ENCODE data around the gene ZNF850.
"Not testable (repeated sequence)": the region's sequence is repeated elsewhere in the genome, so short reads cannot be mapped to it uniquely, and the experiment has no call there.

The ZNF850 gene

GRCh38 chr19:36748431-36749275 is 24.0 kb downstream of the ZNF850 start:
- Mint-ChIP-seq H3K4me3 (no peak overlapping the region), H3K36me3 (peaks cover 85% of the 10 kb centered on the region), H3K27me3 (no peaks in the 10 kb centered on the region), H3K27ac (no peak overlapping the region), H3K4me1 (no peaks in the 10 kb centered on the region), H3K9me3 (peaks cover 74% of the 10 kb centered on the region)
- DNase-seq: no peak
- CTCF ChIA-PET: no interaction called here

- Mint-ChIP-seq H3K27me3 (no peaks in the 10 kb centered on the region), H3K9me3 (peaks cover 74% of the 10 kb centered on the region), H3K36me3 (peaks cover 80% of the 10 kb centered on the region), H3K4me1 (no peaks in the 10 kb centered on the region), H3K4me3 (no peak overlapping the region), H3K27ac (no peak overlapping the region)
- CTCF ChIA-PET: no interaction called here
- DNase-seq: no peak
These were observed 24.9 kb downstream of the ZNF850 start for GRCh38 chr19:36747750-36748149.

GRCh38 chr19:36745870-36746269 is 26.7 kb downstream of the ZNF850 start:
- CTCF ChIA-PET: no interaction called here
- H3K27me3 Mint-ChIP-seq: no peaks in the 10 kb centered on the region
- no peak for DNase-seq
- H3K9me3 Mint-ChIP-seq: peaks cover 67% of the 10 kb centered on the region
- H3K27ac Mint-ChIP-seq: no peak overlapping the region
- no peaks in the 10 kb centered on the region for H3K4me1 Mint-ChIP-seq
- H3K4me3 Mint-ChIP-seq: no peak overlapping the region
- H3K36me3 Mint-ChIP-seq: peaks cover 69% of the 10 kb centered on the region

GRCh38 chr19:36736166-36736565 is 36.4 kb downstream of the ZNF850 start:
- Mint-ChIP-seq H3K36me3 (peaks cover 33% of the 10 kb centered on the region), H3K9me3 (peaks cover 75% of the 10 kb centered on the region)
- H3K27me3 Mint-ChIP-seq, DNase-seq, H3K4me1 Mint-ChIP-seq, CTCF ChIA-PET, H3K4me3 Mint-ChIP-seq, H3K27ac Mint-ChIP-seq: not testable (repeated sequence)

- DNase-seq: no peak
- no peak overlapping the region for H3K4me3 Mint-ChIP-seq
- CTCF ChIA-PET: no interaction called here
- H3K27ac Mint-ChIP-seq: no peak overlapping the region
- no peaks in the 10 kb centered on the region for H3K4me1 Mint-ChIP-seq
- peaks cover 64% of the 10 kb centered on the region for H3K36me3 Mint-ChIP-seq
- peaks cover 56% of the 10 kb centered on the region for H3K9me3 Mint-ChIP-seq
- H3K27me3 Mint-ChIP-seq: no peaks in the 10 kb centered on the region
These were observed 52.7 kb downstream of the ZNF850 start for GRCh38 chr19:36719687-36720556.

- H3K4me1 Mint-ChIP-seq: no peaks in the 10 kb centered on the region
- CTCF ChIA-PET: no interaction called here
- H3K36me3 Mint-ChIP-seq: peaks cover 80% of the 10 kb centered on the region
- DNase-seq: no peak
- H3K4me3 Mint-ChIP-seq: no peak overlapping the region
- H3K27me3 Mint-ChIP-seq: no peaks in the 10 kb centered on the region
- peaks cover 70% of the 10 kb centered on the region for H3K9me3 Mint-ChIP-seq
- H3K27ac Mint-ChIP-seq: no peak overlapping the region
These were observed 63.2 kb downstream of the ZNF850 start for GRCh38 chr19:36709423-36709822.

- H3K27me3 Mint-ChIP-seq: no peaks in the 10 kb centered on the region
- no peaks in the 10 kb centered on the region for H3K4me1 Mint-ChIP-seq
- no peak overlapping the region for H3K27ac Mint-ChIP-seq
- H3K4me3 Mint-ChIP-seq: no peak overlapping the region
- H3K36me3 Mint-ChIP-seq: peaks cover 71% of the 10 kb centered on the region
- CTCF ChIA-PET: no interaction called here
- peaks cover 65% of the 10 kb centered on the region for H3K9me3 Mint-ChIP-seq
- DNase-seq: no peak
These were observed 65.5 kb downstream of the ZNF850 start for GRCh38 chr19:36707134-36707533.

- DNase-seq: no peak
- CTCF ChIA-PET: no interaction called here
- H3K27ac Mint-ChIP-seq: peak overlapping the region; percentile 97
- peaks cover 72% of the 10 kb centered on the region for H3K36me3 Mint-ChIP-seq
- peak overlapping the region; percentile 99 for H3K4me3 Mint-ChIP-seq
- peaks cover 6% of the 10 kb centered on the region for H3K27me3 Mint-ChIP-seq
- peaks cover 35% of the 10 kb centered on the region for H3K9me3 Mint-ChIP-seq
- H3K4me1 Mint-ChIP-seq: peaks cover 31% of the 10 kb centered on the region
These were observed 84.5 kb downstream of the ZNF850 start for GRCh38 chr19:36688058-36688457.

- Mint-ChIP-seq H3K4me3 (peak within 1 kb of the TSS; percentile 99), H3K9me3 (peaks cover 36% of the 10 kb centered on the region), H3K27me3 (peaks cover 6% of the 10 kb centered on the region), H3K4me1 (peaks cover 31% of the 10 kb centered on the region), H3K36me3 (peaks cover 69% of the 10 kb centered on the region), H3K27ac (peak within 1 kb of the TSS; percentile 97)
- DNase-seq: peak; percentile 99
- CTCF ChIA-PET: no interaction called here
These were observed 85.2 kb downstream of the ZNF850 start, which contains the start of gene ZNF567 for GRCh38 chr19:36687214-36688056. Gene ZNF567 (plus strand): TSS chr19:36687612. CDS start chr19:36694868, 7,256 bp downstream.

- Mint-ChIP-seq H3K4me1 (peaks cover 31% of the 10 kb centered on the region), H3K27ac (peak overlapping the region; percentile 97), H3K36me3 (peaks cover 68% of the 10 kb centered on the region), H3K27me3 (peaks cover 6% of the 10 kb centered on the region), H3K4me3 (peak overlapping the region; percentile 99), H3K9me3 (peaks cover 37% of the 10 kb centered on the region)
- peak; percentile 21 for DNase-seq
- CTCF ChIA-PET: no interaction called here
These were observed 86.0 kb downstream of the ZNF850 start for GRCh38 chr19:36686365-36687213.

GRCh38 chr19:36685835-36686234 is 86.8 kb downstream of the ZNF850 start:
- peak overlapping the region; percentile 99 for H3K4me3 Mint-ChIP-seq

GRCh38 chr19:36679455-36679854 is 93.2 kb downstream of the ZNF850 start:
- Mint-ChIP-seq H3K36me3 (peaks cover 44% of the 10 kb centered on the region), H3K4me3 (no peak overlapping the region)

More at GRCh38 chr19:36685835-36686234, 86.8 kb downstream of the ZNF850 start:
- H3K27me3 Mint-ChIP-seq: peaks cover 6% of the 10 kb centered on the region
- peaks cover 66% of the 10 kb centered on the region for H3K36me3 Mint-ChIP-seq
- CTCF ChIA-PET: no interaction called here
- peaks cover 31% of the 10 kb centered on the region for H3K4me1 Mint-ChIP-seq
- peaks cover 35% of the 10 kb centered on the region for H3K9me3 Mint-ChIP-seq
- no peak overlapping the region for H3K27ac Mint-ChIP-seq
- no peak for DNase-seq

GRCh38 chr19:36674201-36674600 is 98.4 kb downstream of the ZNF850 start:
- DNase-seq: no peak
- peaks cover 37% of the 10 kb centered on the region for H3K36me3 Mint-ChIP-seq
- H3K27ac Mint-ChIP-seq: no peak overlapping the region
- peaks cover 53% of the 10 kb centered on the region for H3K9me3 Mint-ChIP-seq
- CTCF ChIA-PET: interaction anchor here (0.7 kb wide), 1 partner anchor 637 kb away, joined by 3 read pairs; no protein-coding TSS in a partner anchor
- H3K27me3 Mint-ChIP-seq: no peaks in the 10 kb centered on the region
- H3K4me1 Mint-ChIP-seq: no peaks in the 10 kb centered on the region
- no peak overlapping the region for H3K4me3 Mint-ChIP-seq

More at GRCh38 chr19:36679455-36679854, 93.2 kb downstream of the ZNF850 start:
- no peak overlapping the region for H3K27ac Mint-ChIP-seq
- H3K4me1 Mint-ChIP-seq: no peaks in the 10 kb centered on the region
- H3K27me3 Mint-ChIP-seq: no peaks in the 10 kb centered on the region
- no peak for DNase-seq
- CTCF ChIA-PET: no interaction called here
- peaks cover 45% of the 10 kb centered on the region for H3K9me3 Mint-ChIP-seq

Measured in activated naive CD4-positive, alpha-beta T cell treated with anti-CD3 and anti-CD28 coated beads, Interleukin-2, amount 10 ng/mL, durations not matched to agents 7 days and 5 days (primary cell).